Measurements from ENCODE around the gene CRYBG3. TPM values are rescaled to one million over a fixed set of nuclear protein-coding genes. Genes with fewer than 3 reads are reported as not detected.

Gene CRYBG3
- polyA plus RNA-seq, 1 donor from 2014 or later, result 1.3 TPM

DNA sequence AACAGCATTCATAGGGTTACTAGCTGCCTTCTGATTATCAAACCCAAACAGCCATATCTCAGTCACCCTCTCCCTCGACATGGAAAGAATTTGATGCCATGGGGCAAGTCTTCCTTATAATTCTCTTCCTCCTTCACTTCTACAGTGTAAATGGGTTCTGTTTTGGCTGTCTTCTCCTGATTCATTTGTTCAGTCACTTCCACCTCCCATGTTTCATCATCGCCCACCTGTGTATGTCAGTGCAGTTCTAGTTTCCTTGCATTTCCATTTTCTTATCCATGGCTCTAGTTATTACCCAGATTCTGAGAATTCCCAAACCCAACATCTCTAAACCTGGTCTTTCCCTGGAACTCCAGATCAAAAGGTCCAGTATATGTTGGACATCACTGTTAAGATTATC, 109.4 kb downstream of the CRYBG3 start:
- Histone ChIP-seq H3K9me3 (ENCODE audit: low read length) (no peaks in the 10 kb centered on the region), H3K4me3 (ENCODE audit: low read length) (no peak overlapping the region), H3K79me2 (replicated peaks; ENCODE audit: insufficient read depth, low read length) (no peaks in the 10 kb centered on the region), H3K4me2 (ENCODE audit: low read length) (no peak overlapping the region), H3K27me3 (ENCODE audit: insufficient read depth, low read depth, low read length) (no peaks in the 10 kb centered on the region), H3K9me2 (ENCODE audit: insufficient read depth, low read length) (no peaks in the 10 kb centered on the region), H4K20me1 (ENCODE audit: insufficient read depth) (no peaks in the 10 kb centered on the region), H3K9ac (ENCODE audit: low read length) (no peak overlapping the region), H2AFZ (ENCODE audit: low read depth, low read length) (no peak overlapping the region), H3F3A (ENCODE audit: insufficient read depth, low read length, poor library complexity, severe bottlenecking) (no peaks in the 10 kb centered on the region), H3K27ac (ENCODE audit: low read length) (no peak overlapping the region), H3K36me3 (ENCODE audit: insufficient read depth, low read length) (no peaks in the 10 kb centered on the region)
- TF ChIP-seq TAF1 (IDR thresholded peaks at IDR 0.05; ENCODE audit: low read depth) (no peak), MXI1 (conservative IDR thresholded peaks at IDR 0.05; ENCODE audit: poor library complexity, severe bottlenecking) (no peak), EP300 (conservative IDR thresholded peaks at IDR 0.05; ENCODE audit: poor library complexity, severe bottlenecking) (no peak), RAD21 (conservative IDR thresholded peaks at IDR 0.05) (no peak)
- TF ChIP-seq, protein P1, sequence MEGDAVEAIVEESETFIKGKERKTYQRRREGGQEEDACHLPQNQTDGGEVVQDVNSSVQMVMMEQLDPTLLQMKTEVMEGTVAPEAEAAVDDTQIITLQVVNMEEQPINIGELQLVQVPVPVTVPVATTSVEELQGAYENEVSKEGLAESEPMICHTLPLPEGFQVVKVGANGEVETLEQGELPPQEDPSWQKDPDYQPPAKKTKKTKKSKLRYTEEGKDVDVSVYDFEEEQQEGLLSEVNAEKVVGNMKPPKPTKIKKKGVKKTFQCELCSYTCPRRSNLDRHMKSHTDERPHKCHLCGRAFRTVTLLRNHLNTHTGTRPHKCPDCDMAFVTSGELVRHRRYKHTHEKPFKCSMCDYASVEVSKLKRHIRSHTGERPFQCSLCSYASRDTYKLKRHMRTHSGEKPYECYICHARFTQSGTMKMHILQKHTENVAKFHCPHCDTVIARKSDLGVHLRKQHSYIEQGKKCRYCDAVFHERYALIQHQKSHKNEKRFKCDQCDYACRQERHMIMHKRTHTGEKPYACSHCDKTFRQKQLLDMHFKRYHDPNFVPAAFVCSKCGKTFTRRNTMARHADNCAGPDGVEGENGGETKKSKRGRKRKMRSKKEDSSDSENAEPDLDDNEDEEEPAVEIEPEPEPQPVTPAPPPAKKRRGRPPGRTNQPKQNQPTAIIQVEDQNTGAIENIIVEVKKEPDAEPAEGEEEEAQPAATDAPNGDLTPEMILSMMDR (IDR thresholded peaks at IDR 0.05; ENCODE audit: poor library complexity, severe bottlenecking), result no peak

DNA sequence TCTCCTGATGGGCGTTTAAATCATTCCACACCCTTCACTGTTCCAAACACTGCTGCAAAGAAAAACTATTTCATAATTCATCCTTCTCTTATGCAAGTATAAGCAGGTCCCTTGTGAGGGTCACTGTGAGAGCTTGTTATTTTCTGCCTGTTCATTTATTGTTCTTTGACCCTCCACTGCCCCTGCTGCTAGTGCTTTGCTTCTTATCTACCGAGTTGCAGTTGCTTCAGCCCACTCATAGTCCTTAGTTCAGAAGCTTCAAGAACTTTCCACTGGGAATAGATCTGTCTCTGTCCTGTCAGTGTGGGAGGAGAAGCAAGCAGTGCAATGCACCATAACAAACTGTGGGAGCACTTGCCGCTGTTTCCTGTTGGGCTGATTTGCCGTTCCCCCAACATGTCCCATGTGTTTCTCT, 110.6 kb downstream of the CRYBG3 start:
- Histone ChIP-seq H3K27ac (ENCODE audit: low read length) (no peak overlapping the region), H3K4me3 (ENCODE audit: low read length) (no peak overlapping the region), H3K79me2 (replicated peaks; ENCODE audit: insufficient read depth, low read length) (no peaks in the 10 kb centered on the region), H3K9me3 (ENCODE audit: low read length) (no peaks in the 10 kb centered on the region), H3K9me2 (ENCODE audit: insufficient read depth, low read length) (no peaks in the 10 kb centered on the region), H3K27me3 (ENCODE audit: insufficient read depth, low read depth, low read length) (no peaks in the 10 kb centered on the region), H2AFZ (ENCODE audit: low read depth, low read length) (no peak overlapping the region), H4K20me1 (ENCODE audit: insufficient read depth) (no peaks in the 10 kb centered on the region), H3K4me2 (ENCODE audit: low read length) (no peak overlapping the region), H3K36me3 (ENCODE audit: insufficient read depth, low read length) (no peaks in the 10 kb centered on the region), H3K9ac (ENCODE audit: low read length) (no peak overlapping the region), H3F3A (ENCODE audit: insufficient read depth, low read length, poor library complexity, severe bottlenecking) (no peaks in the 10 kb centered on the region)
- TF ChIP-seq TAF1 (IDR thresholded peaks at IDR 0.05; ENCODE audit: low read depth), result no peak
- no peak for TF ChIP-seq SMC3 (conservative IDR thresholded peaks at IDR 0.05; ENCODE audit: poor library complexity)
- TF ChIP-seq EP300 (conservative IDR thresholded peaks at IDR 0.05; ENCODE audit: poor library complexity, severe bottlenecking), result no peak
- no peak for TF ChIP-seq RAD21 (conservative IDR thresholded peaks at IDR 0.05)
- TF ChIP-seq, protein P1 (IDR thresholded peaks at IDR 0.05; ENCODE audit: poor library complexity, severe bottlenecking), result no peak
- TF ChIP-seq POLR2AphosphoS5 (IDR thresholded peaks at IDR 0.05), result no peak
- TF ChIP-seq, protein P2, sequence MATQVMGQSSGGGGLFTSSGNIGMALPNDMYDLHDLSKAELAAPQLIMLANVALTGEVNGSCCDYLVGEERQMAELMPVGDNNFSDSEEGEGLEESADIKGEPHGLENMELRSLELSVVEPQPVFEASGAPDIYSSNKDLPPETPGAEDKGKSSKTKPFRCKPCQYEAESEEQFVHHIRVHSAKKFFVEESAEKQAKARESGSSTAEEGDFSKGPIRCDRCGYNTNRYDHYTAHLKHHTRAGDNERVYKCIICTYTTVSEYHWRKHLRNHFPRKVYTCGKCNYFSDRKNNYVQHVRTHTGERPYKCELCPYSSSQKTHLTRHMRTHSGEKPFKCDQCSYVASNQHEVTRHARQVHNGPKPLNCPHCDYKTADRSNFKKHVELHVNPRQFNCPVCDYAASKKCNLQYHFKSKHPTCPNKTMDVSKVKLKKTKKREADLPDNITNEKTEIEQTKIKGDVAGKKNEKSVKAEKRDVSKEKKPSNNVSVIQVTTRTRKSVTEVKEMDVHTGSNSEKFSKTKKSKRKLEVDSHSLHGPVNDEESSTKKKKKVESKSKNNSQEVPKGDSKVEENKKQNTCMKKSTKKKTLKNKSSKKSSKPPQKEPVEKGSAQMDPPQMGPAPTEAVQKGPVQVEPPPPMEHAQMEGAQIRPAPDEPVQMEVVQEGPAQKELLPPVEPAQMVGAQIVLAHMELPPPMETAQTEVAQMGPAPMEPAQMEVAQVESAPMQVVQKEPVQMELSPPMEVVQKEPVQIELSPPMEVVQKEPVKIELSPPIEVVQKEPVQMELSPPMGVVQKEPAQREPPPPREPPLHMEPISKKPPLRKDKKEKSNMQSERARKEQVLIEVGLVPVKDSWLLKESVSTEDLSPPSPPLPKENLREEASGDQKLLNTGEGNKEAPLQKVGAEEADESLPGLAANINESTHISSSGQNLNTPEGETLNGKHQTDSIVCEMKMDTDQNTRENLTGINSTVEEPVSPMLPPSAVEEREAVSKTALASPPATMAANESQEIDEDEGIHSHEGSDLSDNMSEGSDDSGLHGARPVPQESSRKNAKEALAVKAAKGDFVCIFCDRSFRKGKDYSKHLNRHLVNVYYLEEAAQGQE (IDR thresholded peaks at IDR 0.05; ENCODE audit: borderline replicate concordance), result no peak
- TF ChIP-seq EZH2 (IDR thresholded peaks at IDR 0.05; ENCODE audit: borderline replicate concordance, insufficient read depth, low read length, poor library complexity, severe bottlenecking), result no peak
